Measurements from ENCODE around the gene CD7.

Gene CD7

DNA sequence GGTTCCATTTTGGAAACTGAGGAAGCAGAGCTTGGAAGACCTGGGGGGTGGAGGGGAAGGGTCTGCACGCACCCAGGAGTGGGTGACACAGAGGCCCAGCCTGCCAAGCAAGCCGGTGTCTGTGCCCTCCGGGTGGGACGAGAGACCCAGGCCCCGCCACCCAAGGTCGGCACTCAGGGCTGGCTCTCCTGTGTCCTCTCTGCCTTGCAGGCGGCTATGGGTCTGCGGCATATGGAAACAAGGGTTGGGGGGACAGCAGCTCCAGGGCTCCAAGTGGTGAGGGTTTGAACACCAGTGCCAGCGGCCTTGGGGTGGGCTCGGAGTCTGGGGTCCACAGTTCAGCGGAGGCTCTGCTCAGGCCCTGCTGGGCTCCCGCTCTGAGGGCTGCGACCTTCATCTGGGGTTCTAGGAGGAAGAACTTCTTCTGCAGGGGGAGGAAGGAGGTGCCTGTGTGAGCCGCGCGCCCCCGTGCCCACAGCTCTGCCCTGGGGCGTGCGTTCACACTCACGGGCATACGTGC is 4.6 kb upstream of the CD7 start:
- no peaks in the 10 kb centered on the region for H3K36me3 ChIP-seq
- no peak overlapping the region for H3K27ac ChIP-seq
- peaks cover 3% of the 10 kb centered on the region for H3K27me3 ChIP-seq (ENCODE audit: insufficient read depth, low read depth, severe bottlenecking)
- no peak overlapping the region for H3K4me3 ChIP-seq (ENCODE audit: low read depth, low read length)
- H3K9me3 ChIP-seq (ENCODE audit: severe bottlenecking) = peaks cover 7% of the 10 kb centered on the region
- TF ChIP-seq, protein P1, sequence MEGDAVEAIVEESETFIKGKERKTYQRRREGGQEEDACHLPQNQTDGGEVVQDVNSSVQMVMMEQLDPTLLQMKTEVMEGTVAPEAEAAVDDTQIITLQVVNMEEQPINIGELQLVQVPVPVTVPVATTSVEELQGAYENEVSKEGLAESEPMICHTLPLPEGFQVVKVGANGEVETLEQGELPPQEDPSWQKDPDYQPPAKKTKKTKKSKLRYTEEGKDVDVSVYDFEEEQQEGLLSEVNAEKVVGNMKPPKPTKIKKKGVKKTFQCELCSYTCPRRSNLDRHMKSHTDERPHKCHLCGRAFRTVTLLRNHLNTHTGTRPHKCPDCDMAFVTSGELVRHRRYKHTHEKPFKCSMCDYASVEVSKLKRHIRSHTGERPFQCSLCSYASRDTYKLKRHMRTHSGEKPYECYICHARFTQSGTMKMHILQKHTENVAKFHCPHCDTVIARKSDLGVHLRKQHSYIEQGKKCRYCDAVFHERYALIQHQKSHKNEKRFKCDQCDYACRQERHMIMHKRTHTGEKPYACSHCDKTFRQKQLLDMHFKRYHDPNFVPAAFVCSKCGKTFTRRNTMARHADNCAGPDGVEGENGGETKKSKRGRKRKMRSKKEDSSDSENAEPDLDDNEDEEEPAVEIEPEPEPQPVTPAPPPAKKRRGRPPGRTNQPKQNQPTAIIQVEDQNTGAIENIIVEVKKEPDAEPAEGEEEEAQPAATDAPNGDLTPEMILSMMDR (IDR thresholded peaks at IDR 0.05; ENCODE audit: low read depth, low read length) = no peak
- DNase-seq = no peak

DNA sequence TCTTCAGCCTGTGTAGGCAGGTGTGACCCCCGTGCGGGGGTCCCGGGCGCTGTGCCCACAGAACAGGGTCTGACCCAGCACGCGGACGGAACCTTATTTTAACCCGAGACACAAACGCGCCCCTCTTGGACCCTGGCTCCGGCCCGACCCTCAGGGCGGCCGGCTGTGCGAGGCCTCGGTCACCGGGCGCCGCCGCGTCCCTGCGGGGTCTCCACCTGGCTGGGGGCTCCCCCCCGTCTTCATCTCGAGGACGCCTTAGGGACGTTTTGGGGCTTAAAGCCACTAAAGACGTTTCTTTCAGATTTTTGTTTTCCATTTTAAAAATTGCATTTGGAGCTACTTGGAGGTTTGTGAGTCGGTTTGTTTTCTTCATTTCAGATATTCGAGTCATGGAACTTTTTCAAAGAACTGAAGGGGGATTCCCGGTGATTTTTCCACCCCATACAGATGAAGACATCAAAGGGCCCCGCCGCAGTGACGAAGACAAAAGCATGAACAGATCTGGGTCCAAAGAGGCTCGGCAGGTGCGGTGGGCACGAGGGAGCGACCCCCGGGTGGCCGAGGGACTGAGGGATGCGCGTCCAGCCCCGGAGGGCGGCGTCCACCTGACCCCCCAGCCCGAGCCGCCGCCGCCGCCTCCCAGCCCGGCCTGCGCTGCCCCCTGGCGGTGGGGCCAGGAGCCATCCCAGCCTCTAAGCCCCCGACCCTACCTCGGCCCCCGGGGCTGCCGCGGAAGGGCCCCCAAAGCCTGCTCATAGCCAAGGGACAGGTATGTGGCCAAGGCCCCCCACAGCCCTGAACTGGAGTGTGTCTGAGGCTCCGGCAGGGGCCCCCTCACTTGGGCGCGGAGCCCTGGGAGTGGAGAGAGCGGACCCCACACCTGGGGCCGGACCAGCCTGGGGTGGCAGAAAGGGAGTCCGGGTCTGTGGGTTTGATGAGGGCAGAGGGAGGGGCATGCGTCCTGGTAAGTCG is 3.8 kb upstream of the CD7 start:
- H3K36me3 ChIP-seq = no peaks in the 10 kb centered on the region
- TF ChIP-seq, protein P1 (IDR thresholded peaks at IDR 0.05; ENCODE audit: low read depth, low read length) = peak; percentile 88
- H3K4me3 ChIP-seq (ENCODE audit: low read depth, low read length) = no peak overlapping the region
- peak; percentile 58 for DNase-seq
- H3K9me3 ChIP-seq (ENCODE audit: severe bottlenecking) = peaks cover 7% of the 10 kb centered on the region
- H3K27me3 ChIP-seq (ENCODE audit: insufficient read depth, low read depth, severe bottlenecking) = peaks cover 3% of the 10 kb centered on the region
- no peak overlapping the region for H3K27ac ChIP-seq

DNA sequence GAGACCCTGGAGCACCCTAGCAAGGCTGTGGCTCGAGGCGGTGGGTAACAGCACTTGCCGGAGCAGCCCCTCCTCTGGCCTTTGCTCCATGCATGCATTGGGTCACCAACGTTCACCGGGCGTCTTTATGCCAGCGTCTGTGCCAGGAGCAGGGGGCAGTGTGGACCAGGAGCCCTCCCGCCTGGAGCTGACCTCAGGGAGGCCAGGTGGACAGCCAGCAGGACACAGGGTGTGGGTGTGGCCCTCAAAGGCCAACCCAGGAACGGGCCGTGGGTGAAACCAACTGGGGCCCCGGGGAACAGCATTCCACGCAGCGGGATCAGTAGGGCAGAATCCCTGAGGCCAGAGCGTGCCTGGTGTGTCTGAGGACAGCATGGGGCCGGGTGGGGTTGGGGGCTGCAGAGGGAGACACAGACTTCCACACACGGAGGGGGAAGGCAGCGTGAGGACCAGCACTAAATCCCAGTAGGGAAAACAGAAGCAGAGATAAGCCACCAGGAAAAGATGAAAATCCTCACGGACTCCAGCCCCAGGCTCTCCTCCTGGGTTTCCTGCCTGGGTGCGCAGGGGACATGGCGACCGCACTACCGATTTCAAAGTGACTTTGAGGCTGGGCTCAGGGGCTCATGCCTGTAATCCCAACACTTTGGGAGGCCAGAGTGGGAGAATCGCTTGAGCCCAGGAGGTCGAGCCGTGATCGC is 2.9 kb upstream of the CD7 start:
- TF ChIP-seq, protein P1 (IDR thresholded peaks at IDR 0.05; ENCODE audit: low read depth, low read length) = no peak
- no peak overlapping the region for H3K4me3 ChIP-seq (ENCODE audit: low read depth, low read length)
- no peak for DNase-seq

DNA sequence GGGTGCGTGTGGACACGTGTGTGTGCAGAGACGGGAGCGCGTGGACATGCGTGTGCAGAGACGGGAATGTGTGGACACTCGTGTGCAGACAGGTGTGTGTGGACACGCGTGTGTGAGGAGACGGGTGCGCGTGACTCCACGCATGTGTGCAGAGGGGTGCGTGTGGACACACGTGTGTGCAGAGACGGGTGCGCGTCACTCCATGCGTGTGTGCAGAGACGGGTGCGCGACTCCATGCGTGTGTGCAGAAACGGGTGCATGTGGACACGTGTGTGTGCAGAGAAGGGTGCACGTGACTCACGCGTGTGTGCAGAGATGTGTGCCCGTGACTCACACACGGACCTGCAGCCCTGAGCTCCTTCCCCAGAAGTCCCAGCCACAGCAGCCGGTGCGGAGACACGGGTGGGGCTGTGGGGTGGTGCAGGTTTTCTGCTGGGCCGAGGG is 2.2 kb upstream of the CD7 start:
- peaks cover 3% of the 10 kb centered on the region for H3K27me3 ChIP-seq (ENCODE audit: insufficient read depth, low read depth, severe bottlenecking)
- peaks cover 7% of the 10 kb centered on the region for H3K9me3 ChIP-seq (ENCODE audit: severe bottlenecking)
- DNase-seq = no peak
- H3K27ac ChIP-seq = no peak overlapping the region
- TF ChIP-seq, protein P1 (IDR thresholded peaks at IDR 0.05; ENCODE audit: low read depth, low read length) = no peak
- no peak overlapping the region for H3K4me3 ChIP-seq (ENCODE audit: low read depth, low read length)
- H3K36me3 ChIP-seq = no peaks in the 10 kb centered on the region

More for the DNA sequence above, 2.9 kb upstream of the CD7 start:
- H3K27me3 ChIP-seq (ENCODE audit: insufficient read depth, low read depth, severe bottlenecking) = peaks cover 3% of the 10 kb centered on the region
- H3K27ac ChIP-seq = no peak overlapping the region
- peaks cover 7% of the 10 kb centered on the region for H3K9me3 ChIP-seq (ENCODE audit: severe bottlenecking)
- H3K36me3 ChIP-seq = no peaks in the 10 kb centered on the region

DNA sequence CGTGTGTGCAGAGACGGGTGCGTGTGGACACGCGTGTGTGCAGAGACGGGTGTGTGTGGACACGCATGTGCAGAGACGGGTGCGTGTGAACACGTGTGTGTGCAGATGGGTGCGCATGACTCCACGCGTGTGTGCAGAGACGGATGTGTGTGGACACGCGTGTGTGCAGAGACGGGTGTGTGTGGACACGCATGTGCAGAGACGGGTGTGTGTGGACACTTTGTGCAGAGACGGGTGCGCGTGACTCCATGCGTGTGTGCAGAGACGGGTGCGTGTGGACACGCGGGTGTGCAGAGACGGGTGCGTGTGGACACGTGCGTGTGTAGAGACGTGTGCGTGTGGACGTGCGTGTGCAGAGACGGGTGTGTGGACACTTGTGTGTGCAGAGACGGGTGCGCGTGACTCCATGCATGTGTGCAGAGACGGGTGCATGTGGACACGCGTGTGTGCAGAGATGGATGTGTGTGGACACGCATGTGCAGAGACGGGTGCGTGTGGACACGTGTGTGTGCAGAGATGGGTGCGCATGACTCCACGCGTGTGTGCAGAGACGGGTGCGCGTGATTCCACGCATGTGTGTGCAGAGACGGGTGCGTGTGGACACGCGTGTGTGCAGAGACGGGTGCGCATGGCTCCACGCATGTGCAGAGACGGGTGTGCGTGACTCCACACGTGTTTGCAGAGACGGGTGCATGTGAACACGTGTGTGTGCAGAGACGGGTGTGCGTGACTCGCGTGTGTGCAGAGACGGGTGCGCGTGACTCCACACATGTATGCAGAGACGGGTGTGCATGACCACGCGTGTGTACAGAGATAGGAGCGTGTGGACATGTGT is 1.6 kb upstream of the CD7 start:
- Histone ChIP-seq H3K27ac (no peak overlapping the region), H3K9me3 (ENCODE audit: severe bottlenecking) (peaks cover 7% of the 10 kb centered on the region), H3K27me3 (ENCODE audit: insufficient read depth, low read depth, severe bottlenecking) (peaks cover 3% of the 10 kb centered on the region), H3K4me3 (ENCODE audit: low read depth, low read length) (no peak overlapping the region), H3K36me3 (no peaks in the 10 kb centered on the region)
- TF ChIP-seq, protein P1 (IDR thresholded peaks at IDR 0.05; ENCODE audit: low read depth, low read length) = no peak
- DNase-seq = no peak
